T-helper 17 cell (primary cell): ENCODE measurements around the gene MYO7A. TPM values are rescaled to one million over a fixed set of nuclear protein-coding genes. Genes with fewer than 3 reads are reported as not detected.

Experiments
- ATAC-seq: fragments of 150-1000 bp; cut with Tn5 transposase; 2 replicates; pipeline ENCODE4 v1.10.0; 2021; ENCODE audit warnings: mild to moderate bottlenecking, moderate library complexity
- DNase-seq, 3 donors: peaks; one replicate each; pipeline versions ENCODE4 v3.0.0 to v3.0.0-alpha.2; 2020 to 2021
- H3K9me3 ChIP-seq: one replicate; pipeline ENCODE4 v1.7.0; 2013; ENCODE audit warnings: low read length, mild to moderate bottlenecking; ENCODE audit not compliant: control insufficient read depth, poor library complexity, severe bottlenecking
- H3K27ac Mint-ChIP-seq: one replicate; pipeline ENCODE4 v1.8.0; 2022; ENCODE audit warnings: mild to moderate bottlenecking, moderate library complexity, mixed read lengths
- H3K27me3 Mint-ChIP-seq: one replicate; pipeline ENCODE4 v1.8.0; 2022; ENCODE audit warnings: mixed read lengths
- H3K36me3 Mint-ChIP-seq: one replicate; pipeline ENCODE4 v1.8.0; 2022; ENCODE audit warnings: low read depth, mixed read lengths
- H3K4me1 Mint-ChIP-seq: one replicate; pipeline ENCODE4 v1.8.0; 2022; ENCODE audit warnings: mild to moderate bottlenecking, mixed read lengths
- H3K4me3 Mint-ChIP-seq: one replicate; pipeline ENCODE4 v1.8.0; 2022; ENCODE audit warnings: mild to moderate bottlenecking, moderate library complexity, mixed read lengths
- total RNA-seq, 4 donors: library from RNA in 2 of 4; stranded (reverse) in 2 of 4; gene quantifications; one replicate each; pipeline ENCODE4 v1.2.3 and lab custom pipeline; 2022 to 2026

The MYO7A gene
- total RNA-seq, 2 donors from 2014 or later, result 0.57 to 1.7 TPM

DNA sequence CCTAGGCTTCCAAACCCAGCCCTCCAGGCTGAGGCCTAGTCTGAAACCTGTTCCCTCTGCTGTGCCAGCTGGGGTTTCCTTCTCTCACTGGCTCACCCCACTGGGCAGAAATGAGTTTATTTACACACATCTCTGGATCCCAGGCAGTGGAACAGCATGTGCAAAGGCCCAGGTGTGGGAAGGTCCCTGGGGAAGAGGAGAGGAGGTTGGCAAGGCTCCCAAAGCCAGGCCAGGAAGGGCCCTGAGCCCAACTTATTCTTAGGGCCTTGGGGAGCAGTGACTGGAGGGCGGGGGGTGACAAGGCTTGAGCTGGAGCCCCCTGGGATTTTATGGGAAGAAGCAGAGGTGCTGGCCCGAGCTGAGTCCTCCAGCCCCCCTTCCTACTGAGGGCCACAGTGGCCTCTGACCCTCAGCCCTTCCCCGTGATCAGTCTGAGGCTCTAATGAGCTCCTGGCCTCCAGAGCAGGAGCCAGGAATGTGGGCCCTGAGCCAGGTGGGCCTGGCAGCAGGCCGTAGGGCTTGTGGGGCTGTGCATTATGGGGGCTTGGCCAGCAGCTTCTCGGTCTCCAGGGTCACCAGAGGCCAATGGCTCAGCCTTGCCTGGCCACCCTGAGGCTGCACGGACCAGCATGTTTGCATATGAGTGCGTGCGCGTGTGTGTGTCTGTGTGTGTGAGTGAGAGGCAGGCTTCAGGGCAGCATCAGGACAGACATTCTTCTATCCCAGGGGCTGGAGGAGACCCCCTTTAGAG, 2.9 kb downstream of the MYO7A start:
- DNase-seq (no peak), ATAC-seq (no peak)
- Mint-ChIP-seq H3K27me3 (no peaks in the 10 kb centered on the region), H3K36me3 (no peaks in the 10 kb centered on the region), H3K4me1 (peaks cover 12% of the 10 kb centered on the region), H3K4me3 (peak overlapping the region; percentile 52), H3K27ac (no peak overlapping the region)
- H3K9me3 ChIP-seq, result no peaks in the 10 kb centered on the region

- ATAC-seq (no peak), DNase-seq (no peak)
- Mint-ChIP-seq H3K4me1 (peaks cover 14% of the 10 kb centered on the region), H3K36me3 (no peaks in the 10 kb centered on the region), H3K27ac (no peak overlapping the region), H3K27me3 (peaks cover 5% of the 10 kb centered on the region), H3K4me3 (no peak overlapping the region)
- no peaks in the 10 kb centered on the region for H3K9me3 ChIP-seq
Measured at GRCh38 chr11:77131560-77131959, 3.5 kb downstream of the MYO7A start.

DNA sequence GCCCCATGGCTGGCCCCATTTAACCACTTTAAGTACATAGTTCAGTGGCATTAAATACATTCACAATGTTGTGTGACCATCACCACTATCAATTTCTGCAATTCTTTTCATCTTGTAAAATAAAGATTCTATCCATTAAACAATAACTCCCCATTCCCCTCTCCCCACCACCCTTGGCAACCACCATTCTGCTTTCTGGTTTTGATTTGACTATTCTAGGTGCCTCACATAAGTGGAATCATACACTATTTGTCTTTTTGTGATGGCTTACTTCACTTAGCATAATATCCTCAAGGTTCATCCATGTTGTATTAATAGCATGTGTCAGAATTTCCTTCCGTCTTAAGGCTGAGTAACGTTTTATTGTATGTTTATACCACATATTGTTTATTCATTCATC, 7.0 kb downstream of the MYO7A start:
- Mint-ChIP-seq H3K4me3 (no peak overlapping the region), H3K27me3 (peaks cover 33% of the 10 kb centered on the region), H3K27ac (no peak overlapping the region), H3K36me3 (peaks cover 2% of the 10 kb centered on the region), H3K4me1 (peaks cover 9% of the 10 kb centered on the region)
- ATAC-seq (no peak), DNase-seq (no peak)
- no peaks in the 10 kb centered on the region for H3K9me3 ChIP-seq

DNA sequence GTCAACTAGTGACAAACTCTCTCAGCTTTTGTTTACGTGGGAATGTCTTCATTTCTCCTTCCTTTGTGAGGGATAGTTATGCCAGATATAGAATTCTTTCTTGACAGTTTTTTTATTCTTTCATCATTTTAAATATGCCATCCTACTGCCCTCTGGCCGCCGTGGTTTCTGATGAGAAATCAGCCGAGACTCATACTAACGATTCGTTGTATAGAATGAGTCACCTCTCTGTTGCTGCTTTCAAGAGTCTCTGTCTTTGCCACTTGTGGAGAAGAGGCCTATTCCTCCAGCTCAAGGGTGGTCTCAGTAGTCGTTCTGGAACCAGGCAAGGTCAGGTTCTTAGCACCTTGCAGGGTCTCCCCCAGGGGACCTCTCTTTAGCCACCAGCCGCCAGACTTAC, 8.0 kb downstream of the MYO7A start:
- H3K9me3 ChIP-seq, result no peaks in the 10 kb centered on the region
- ATAC-seq, result no peak
- H3K4me1 Mint-ChIP-seq, result peaks cover 9% of the 10 kb centered on the region
- no peak overlapping the region for H3K27ac Mint-ChIP-seq
- peaks cover 2% of the 10 kb centered on the region for H3K36me3 Mint-ChIP-seq
- H3K27me3 Mint-ChIP-seq, result peaks cover 35% of the 10 kb centered on the region
- no peak for DNase-seq
- no peak overlapping the region for H3K4me3 Mint-ChIP-seq

DNA sequence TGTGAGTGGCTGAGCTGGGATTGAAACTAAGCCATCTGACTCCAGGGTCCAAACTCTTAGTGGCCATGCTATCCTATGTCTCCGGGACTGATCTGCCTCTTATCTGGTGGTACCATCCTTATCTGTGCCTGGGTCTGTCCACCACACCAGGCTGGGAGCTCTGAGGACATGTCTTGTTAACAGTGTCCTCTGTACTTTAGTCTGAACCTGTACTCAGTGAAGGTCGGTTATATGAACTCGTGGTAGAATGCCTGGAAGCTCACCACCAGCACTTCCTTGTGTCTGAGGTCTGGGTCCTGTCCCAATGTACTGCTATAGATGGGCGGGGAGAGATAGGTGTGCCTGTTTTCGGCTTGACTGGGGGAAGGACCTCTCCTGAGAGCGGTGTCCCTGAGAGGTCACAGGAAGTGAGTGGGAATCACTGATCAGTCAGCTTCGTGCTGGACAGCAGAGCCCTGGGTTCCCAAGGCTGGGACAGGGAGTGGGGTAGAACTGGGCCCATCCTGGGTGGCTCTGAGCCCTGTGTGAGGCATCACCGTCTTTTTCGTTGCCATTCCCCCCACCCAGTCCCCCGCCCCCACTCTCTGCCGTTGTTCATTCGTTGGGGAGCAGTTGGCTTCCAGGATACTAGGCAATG, 8.9 kb downstream of the MYO7A start:
- Mint-ChIP-seq H3K27ac (no peak overlapping the region), H3K27me3 (peaks cover 35% of the 10 kb centered on the region), H3K36me3 (peaks cover 2% of the 10 kb centered on the region), H3K4me3 (no peak overlapping the region), H3K4me1 (peaks cover 13% of the 10 kb centered on the region)
- DNase-seq (no peak), ATAC-seq (no peak)
- H3K9me3 ChIP-seq, result no peaks in the 10 kb centered on the region

- H3K4me1 Mint-ChIP-seq, result peaks cover 17% of the 10 kb centered on the region
- no peak overlapping the region for H3K27ac Mint-ChIP-seq
- ATAC-seq, result no peak
- no peaks in the 10 kb centered on the region for H3K9me3 ChIP-seq
- H3K4me3 Mint-ChIP-seq, result no peak overlapping the region
- peaks cover 35% of the 10 kb centered on the region for H3K27me3 Mint-ChIP-seq
- no peak for DNase-seq
- peaks cover 2% of the 10 kb centered on the region for H3K36me3 Mint-ChIP-seq
Measured at GRCh38 chr11:77137421-77137820, 9.4 kb downstream of the MYO7A start.

DNA sequence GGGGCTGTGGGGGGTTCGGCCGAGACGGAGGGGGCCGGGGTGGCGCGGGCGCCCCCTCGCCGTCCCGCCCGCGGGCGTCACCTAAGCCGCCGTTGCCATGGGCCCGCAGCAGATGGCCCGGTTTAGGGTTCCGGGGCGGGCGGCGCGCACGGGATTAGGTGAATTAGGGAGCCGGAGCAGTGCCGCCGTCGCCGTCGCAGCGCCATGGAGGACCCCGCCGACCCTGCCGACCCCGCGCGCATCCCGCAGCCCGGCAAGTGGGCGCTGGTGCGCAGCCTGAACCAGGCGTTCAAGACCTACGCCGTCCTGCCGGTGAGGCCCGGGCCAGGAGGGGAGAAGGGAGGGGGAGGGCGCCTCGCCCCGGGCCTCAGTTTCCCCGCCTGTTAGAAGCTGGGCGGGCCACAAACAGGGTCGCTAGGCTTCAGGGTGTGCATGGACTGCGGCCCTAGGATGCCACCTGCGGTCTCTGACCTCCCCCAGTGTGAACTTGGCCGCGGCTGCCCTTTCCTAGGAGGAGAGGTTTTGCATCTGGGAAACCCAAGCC, 10.1 kb downstream of the MYO7A start:
- Mint-ChIP-seq H3K27me3 (peaks cover 35% of the 10 kb centered on the region), H3K36me3 (peaks cover 2% of the 10 kb centered on the region), H3K4me1 (peaks cover 21% of the 10 kb centered on the region), H3K27ac (no peak overlapping the region), H3K4me3 (no peak overlapping the region)
- ATAC-seq, result no peak
- no peaks in the 10 kb centered on the region for H3K9me3 ChIP-seq
- DNase-seq, result no peak

GRCh38 chr11:77139201-77139600, 11.2 kb downstream of the MYO7A start:
- Mint-ChIP-seq H3K27ac (no peak overlapping the region), H3K4me1 (peaks cover 24% of the 10 kb centered on the region), H3K36me3 (peaks cover 2% of the 10 kb centered on the region), H3K27me3 (peaks cover 35% of the 10 kb centered on the region), H3K4me3 (no peak overlapping the region)
- ATAC-seq (no peak), DNase-seq (no peak)
- H3K9me3 ChIP-seq, result no peaks in the 10 kb centered on the region

GRCh38 chr11:77140231-77140851, 12.3 kb downstream of the MYO7A start:
- Mint-ChIP-seq H3K4me3 (no peak overlapping the region), H3K4me1 (peaks cover 26% of the 10 kb centered on the region), H3K27ac (no peak overlapping the region), H3K27me3 (peaks cover 35% of the 10 kb centered on the region), H3K36me3 (peaks cover 2% of the 10 kb centered on the region)
- ATAC-seq (no peak), DNase-seq (no peak)
- no peaks in the 10 kb centered on the region for H3K9me3 ChIP-seq

DNA sequence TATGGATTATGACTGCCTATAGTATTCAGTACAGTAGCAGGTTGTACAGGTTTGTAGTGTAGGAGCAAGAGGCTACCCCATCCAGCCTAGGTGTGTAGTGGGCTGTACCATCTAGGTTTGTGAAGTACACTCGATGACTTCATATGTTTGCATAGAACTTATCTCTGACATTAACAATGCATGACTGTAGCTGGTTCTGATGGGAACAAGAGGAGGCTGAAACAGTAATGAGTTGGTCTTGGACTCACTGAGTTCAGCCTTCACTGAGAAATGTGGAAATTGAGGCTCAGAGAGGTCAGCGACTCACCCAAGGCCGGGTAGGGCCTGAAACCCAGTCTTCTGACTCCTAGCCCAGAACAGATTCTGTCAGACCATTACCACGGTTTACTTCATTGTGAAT, 13.0 kb downstream of the MYO7A start:
- Mint-ChIP-seq H3K4me1 (peaks cover 29% of the 10 kb centered on the region), H3K4me3 (no peak overlapping the region), H3K27ac (no peak overlapping the region), H3K27me3 (peaks cover 35% of the 10 kb centered on the region), H3K36me3 (peaks cover 2% of the 10 kb centered on the region)
- no peak for DNase-seq
- no peak for ATAC-seq
- no peaks in the 10 kb centered on the region for H3K9me3 ChIP-seq

- DNase-seq (no peak), ATAC-seq (no peak)
- no peaks in the 10 kb centered on the region for H3K9me3 ChIP-seq
- Mint-ChIP-seq H3K4me1 (peaks cover 30% of the 10 kb centered on the region), H3K27ac (peak overlapping the region; percentile 29), H3K4me3 (no peak overlapping the region), H3K27me3 (peaks cover 30% of the 10 kb centered on the region), H3K36me3 (peaks cover 2% of the 10 kb centered on the region)
Measured at GRCh38 chr11:77141475-77141874, 13.4 kb downstream of the MYO7A start.

GRCh38 chr11:77142091-77142975, 14.3 kb downstream of the MYO7A start:
- peaks cover 2% of the 10 kb centered on the region for H3K36me3 Mint-ChIP-seq
- peak overlapping the region; percentile 29 for H3K27ac Mint-ChIP-seq
- ATAC-seq, result peak; percentile 62
- DNase-seq, result no peak
- H3K9me3 ChIP-seq, result no peaks in the 10 kb centered on the region
- peaks cover 22% of the 10 kb centered on the region for H3K27me3 Mint-ChIP-seq
- peaks cover 27% of the 10 kb centered on the region for H3K4me1 Mint-ChIP-seq
- peak overlapping the region; percentile 34 for H3K4me3 Mint-ChIP-seq
